Smooth muscle cell (in vitro differentiated cells): ENCODE data around the gene IGIP. TPM values are rescaled to one million over a fixed set of nuclear protein-coding genes. Genes with fewer than 3 reads are reported as not detected.
A peak's percentile ranks its signal among the peaks of the same experiment; 100 is the strongest.
"Not testable (repeated sequence)": the region's sequence is repeated elsewhere in the genome, so short reads cannot be mapped to it uniquely, and the experiment has no call there.

Experiments used
- DNase-seq: peaks from one replicate; lab custom pipeline; 2025; ENCODE audit not compliant: unreplicated experiment; lab: John Stamatoyannopoulos, UW
- H2AFZ ChIP-seq: fragments of 200-600 bp; sonication (generic); 2 replicates; pipeline ENCODE4 v1.6.0; 2016; ENCODE audit warnings: antibody characterized with exemption, low read depth, mild to moderate bottlenecking
- H3F3A ChIP-seq: fragments of 200-600 bp; sonication (generic); 2 replicates; pipeline ENCODE4 v1.6.0; 2017; ENCODE audit warnings: antibody characterized with exemption, low read depth
- H3K27ac ChIP-seq: fragments of 200-600 bp; sonication (generic); 2 replicates; pipeline ENCODE4 v1.5.1; 2016; ENCODE audit warnings: low read depth, mild to moderate bottlenecking
- H3K27me3 ChIP-seq: fragments of 200-600 bp; sonication (generic); 2 replicates; pipeline ENCODE4 v1.6.1; 2016; ENCODE audit warnings: low read depth, mild to moderate bottlenecking
- H3K36me3 ChIP-seq: fragments of 200-600 bp; sonication (generic); 2 replicates; pipeline ENCODE4 v1.5.1; 2016; ENCODE audit warnings: low read depth
- H3K4me1 ChIP-seq: fragments of 200-600 bp; sonication (generic); 2 replicates; pipeline ENCODE4 v1.5.1; 2016; ENCODE audit warnings: low read depth
- H3K4me2 ChIP-seq: fragments of 200-600 bp; sonication (generic); 2 replicates; pipeline ENCODE4 v1.6.0; 2016; ENCODE audit warnings: mild to moderate bottlenecking
- H3K4me3 ChIP-seq: fragments of 200-600 bp; sonication (generic); 2 replicates; pipeline ENCODE4 v1.5.1; 2016; ENCODE audit warnings: mild to moderate bottlenecking
- H3K79me2 ChIP-seq: fragments of 200-600 bp; sonication (generic); 2 replicates; pipeline ENCODE4 v1.6.0; 2016; ENCODE audit warnings: low read depth, mild to moderate bottlenecking
- H3K9ac ChIP-seq: fragments of 200-600 bp; sonication (generic); 2 replicates; pipeline ENCODE4 v1.6.0; 2016; ENCODE audit warnings: low read depth
- H3K9me3 ChIP-seq: fragments of 200-600 bp; sonication (generic); replicated peaks from 2 replicates; pipeline ENCODE4 v1.5.1; 2016; ENCODE audit warnings: low read depth
- H4K20me1 ChIP-seq: fragments of 200-600 bp; sonication (generic); 2 replicates; pipeline ENCODE4 v1.6.0; 2016; ENCODE audit warnings: low read depth
- WGBS: methylation state at CpG from one replicate; pipeline ENCODE4 v1.1.7; 2016; ENCODE audit warnings: low lambda C conversion rate; 5-methylcytosine and 5-hydroxymethylcytosine counted together
- polyA plus RNA-seq: library from polyadenylated mRNA; unstranded; fragments of >200 nt; fragmentation: Nextera tagmentation; extraction: Ambion mirVana; gene quantifications from 2 replicates; pipeline ENCODE4 v1.2.1, GENCODE V29; 2016
- total RNA-seq: library from RNA; depleted of rRNA; stranded (reverse); fragments of >200 nt; gene quantifications from 2 replicates; pipeline ENCODE4 v1.2.3, GENCODE V29; 2014
- TF ChIP-seq, protein P1 (sequence below): fragments of 200-600 bp; sonication (generic); IDR thresholded peaks from 2 replicates; pipeline ENCODE4 v1.5.1; 2017; ENCODE audit warnings: borderline replicate concordance, mild to moderate bottlenecking, antibody characterized with exemption; ENCODE audit not compliant: insufficient read depth, poor library complexity, severe bottlenecking

Gene IGIP
- total and polyA plus RNA-seq, 2 experiments from 2014 or later: 0.72 to 4.3 TPM

DNA sequence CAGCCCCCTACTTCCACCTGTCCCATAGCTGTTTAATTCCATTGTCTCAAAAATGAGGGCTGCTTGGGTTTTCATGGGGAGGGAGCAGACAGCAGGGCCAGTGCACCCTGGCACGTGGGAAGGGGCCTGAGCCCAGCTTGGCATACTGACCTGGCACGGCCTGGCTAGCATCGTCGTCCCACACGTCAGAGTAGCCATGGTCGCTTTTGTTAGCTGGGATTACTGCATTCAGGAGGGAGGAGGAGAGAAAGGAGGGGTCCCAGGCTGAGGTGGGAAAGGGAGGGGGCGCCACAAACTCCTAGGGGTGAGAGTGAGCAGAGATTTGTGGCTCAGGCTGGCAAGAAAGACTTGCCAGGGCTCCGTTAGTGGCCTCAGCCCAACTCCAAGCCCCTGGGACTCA lies 28.2 kb downstream of the IGIP start:
- DNase-seq: no peak
- peaks cover 16% of the 10 kb centered on the region for H4K20me1 ChIP-seq
- H3K4me3 ChIP-seq: no peak overlapping the region
- no peaks in the 10 kb centered on the region for H3F3A ChIP-seq
- no peaks in the 10 kb centered on the region for H3K9me3 ChIP-seq
- H3K79me2 ChIP-seq: no peaks in the 10 kb centered on the region
- no peaks in the 10 kb centered on the region for H3K36me3 ChIP-seq
- peaks cover 9% of the 10 kb centered on the region for H3K4me1 ChIP-seq
- peaks cover 6% of the 10 kb centered on the region for H3K27me3 ChIP-seq
- no peak overlapping the region for H3K4me2 ChIP-seq
- 61% methylated on average over 8 of the region's 8 CpGs for WGBS
- TF ChIP-seq, protein P1, sequence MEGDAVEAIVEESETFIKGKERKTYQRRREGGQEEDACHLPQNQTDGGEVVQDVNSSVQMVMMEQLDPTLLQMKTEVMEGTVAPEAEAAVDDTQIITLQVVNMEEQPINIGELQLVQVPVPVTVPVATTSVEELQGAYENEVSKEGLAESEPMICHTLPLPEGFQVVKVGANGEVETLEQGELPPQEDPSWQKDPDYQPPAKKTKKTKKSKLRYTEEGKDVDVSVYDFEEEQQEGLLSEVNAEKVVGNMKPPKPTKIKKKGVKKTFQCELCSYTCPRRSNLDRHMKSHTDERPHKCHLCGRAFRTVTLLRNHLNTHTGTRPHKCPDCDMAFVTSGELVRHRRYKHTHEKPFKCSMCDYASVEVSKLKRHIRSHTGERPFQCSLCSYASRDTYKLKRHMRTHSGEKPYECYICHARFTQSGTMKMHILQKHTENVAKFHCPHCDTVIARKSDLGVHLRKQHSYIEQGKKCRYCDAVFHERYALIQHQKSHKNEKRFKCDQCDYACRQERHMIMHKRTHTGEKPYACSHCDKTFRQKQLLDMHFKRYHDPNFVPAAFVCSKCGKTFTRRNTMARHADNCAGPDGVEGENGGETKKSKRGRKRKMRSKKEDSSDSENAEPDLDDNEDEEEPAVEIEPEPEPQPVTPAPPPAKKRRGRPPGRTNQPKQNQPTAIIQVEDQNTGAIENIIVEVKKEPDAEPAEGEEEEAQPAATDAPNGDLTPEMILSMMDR: no peak
- H3K9ac ChIP-seq: no peak overlapping the region
- H3K27ac ChIP-seq: no peak overlapping the region
- no peak overlapping the region for H2AFZ ChIP-seq

DNA sequence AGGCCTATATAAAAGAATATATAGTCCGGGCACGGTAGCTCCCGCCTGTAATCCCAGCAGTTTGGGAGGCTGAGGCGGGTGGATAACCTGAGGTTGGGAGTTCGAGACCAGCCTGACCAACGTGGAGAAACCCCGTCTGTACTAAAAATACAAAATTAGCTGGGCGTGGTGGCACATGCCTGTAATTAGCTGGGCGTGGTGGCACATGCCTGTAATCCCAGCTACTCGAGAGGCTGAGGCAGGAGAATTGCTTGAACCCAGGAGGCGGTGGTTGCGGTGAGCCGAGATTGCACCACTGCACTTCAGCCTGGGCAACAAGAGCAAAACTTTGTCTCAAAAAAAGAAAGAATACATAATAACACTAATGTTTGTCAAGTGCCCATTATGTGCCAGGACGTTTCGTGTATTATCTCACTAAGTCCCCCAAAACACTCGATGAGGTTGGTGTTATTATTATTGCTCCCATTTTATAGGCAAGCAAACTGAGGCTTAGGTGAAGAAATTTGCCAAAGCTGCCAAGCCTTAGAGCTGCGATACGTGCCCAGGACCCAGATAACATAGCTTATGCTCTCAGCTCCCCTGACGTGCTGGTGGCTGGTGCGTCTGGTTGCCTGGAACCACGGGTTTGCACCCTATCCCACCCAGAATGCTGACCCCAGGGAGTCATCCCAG lies 29.1 kb downstream of the IGIP start:
- not testable (repeated sequence) for H3K27me3 ChIP-seq, H3K36me3 ChIP-seq, H3K4me3 ChIP-seq, H3K27ac ChIP-seq, H3F3A ChIP-seq, H3K4me1 ChIP-seq, H4K20me1 ChIP-seq, H3K9me3 ChIP-seq, DNase-seq, H3K79me2 ChIP-seq, H2AFZ ChIP-seq, H3K4me2 ChIP-seq, H3K9ac ChIP-seq
- 90% methylated on average over 21 of the region's 21 CpGs for WGBS

DNA sequence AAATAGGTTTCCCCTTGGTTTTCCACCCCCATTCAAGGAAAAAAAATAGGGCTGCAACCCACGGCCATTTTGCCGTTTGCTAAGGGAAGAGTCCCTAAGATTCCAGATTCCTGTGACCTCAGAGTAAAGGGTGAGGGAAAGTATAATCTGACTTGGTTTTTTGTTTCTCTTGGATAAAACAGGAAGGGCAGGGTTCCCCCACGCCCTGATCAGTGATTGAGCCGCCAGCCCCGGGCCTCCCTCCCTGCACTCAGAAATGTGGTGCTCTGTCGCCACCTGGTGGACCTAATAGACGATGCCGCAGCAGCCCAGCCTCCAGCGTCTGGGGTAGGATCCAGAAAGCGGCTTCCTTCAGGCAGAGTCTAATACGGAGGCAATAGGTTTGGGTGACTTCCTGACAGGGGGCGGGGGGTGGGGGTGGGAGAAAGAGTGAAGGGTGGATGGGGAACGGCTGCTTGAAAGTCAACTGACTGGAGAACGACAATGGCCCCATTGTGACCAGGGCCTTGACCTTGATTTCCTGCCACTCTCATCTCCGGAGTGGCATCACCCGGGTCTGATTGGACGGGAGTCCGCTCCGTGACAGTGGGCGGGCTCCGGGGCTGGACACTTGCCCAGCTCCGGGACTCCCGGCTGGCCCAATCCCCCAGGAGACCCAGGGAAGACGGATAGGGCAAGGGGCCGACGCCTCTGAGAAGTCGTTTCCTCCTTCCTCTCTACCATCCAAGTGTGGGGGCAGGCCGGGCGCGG lies 31.5 kb downstream of the IGIP start:
- Histone ChIP-seq H3K79me2 (no peaks in the 10 kb centered on the region), H3K36me3 (no peaks in the 10 kb centered on the region), H3K27ac (no peak overlapping the region), H3K4me3 (peak overlapping the region; percentile 45), H3K4me2 (peak overlapping the region; percentile 83), H3K4me1 (peaks cover 9% of the 10 kb centered on the region), H3F3A (no peaks in the 10 kb centered on the region), H3K9ac (no peak overlapping the region), H3K27me3 (peaks cover 6% of the 10 kb centered on the region), H3K9me3 (no peaks in the 10 kb centered on the region), H2AFZ (peak overlapping the region; percentile 83), H4K20me1 (no peaks in the 10 kb centered on the region)
- WGBS: 9% methylated on average over 30 of the region's 30 CpGs
- TF ChIP-seq, protein P1: peak; percentile 90
- DNase-seq: peak; percentile 71

DNA sequence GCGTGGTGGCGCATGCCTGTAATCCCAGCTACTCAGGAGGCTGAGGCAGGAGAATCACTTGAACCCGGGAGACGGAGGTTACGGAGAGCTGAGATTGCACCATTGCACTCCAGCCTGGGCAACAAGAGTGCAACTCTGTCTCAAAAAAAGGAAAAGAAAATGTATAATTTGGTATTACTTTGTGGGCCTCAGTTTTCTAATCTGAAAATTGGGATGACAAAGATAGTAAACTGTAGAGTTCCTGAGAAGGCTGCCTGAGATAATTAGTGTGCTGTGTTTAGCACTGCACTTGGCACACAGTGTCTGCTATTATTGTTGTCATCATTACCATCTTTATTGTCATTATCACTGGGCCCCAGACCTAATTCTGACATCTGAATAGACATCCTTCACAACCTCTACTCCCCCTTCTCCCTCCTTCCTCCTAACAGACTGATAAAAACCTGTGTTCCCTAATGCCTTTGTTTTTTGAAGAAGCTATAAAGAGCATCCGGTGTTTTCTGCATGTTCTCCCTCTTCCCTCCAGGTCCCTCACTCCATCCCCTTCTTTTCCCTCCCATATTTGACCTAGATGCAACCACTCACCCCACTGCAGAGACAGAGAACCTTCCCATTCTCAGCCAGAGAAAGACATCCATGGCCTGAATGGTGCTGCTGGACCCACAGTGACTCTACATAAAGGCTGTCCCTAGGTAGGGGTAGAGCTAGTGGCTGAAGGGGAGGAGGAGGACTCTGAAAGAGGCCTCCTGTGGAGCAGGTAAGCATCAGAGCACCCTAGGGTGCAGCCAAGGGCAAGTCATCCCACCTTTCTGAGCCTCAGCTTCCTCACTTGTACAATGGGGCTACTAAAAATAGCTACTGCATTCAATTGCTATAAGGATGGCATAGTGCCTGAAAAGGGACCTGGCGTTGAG lies 33.5 kb downstream of the IGIP start:
- TF ChIP-seq, protein P1: no peak
- 90% methylated on average over 7 of the region's 7 CpGs for WGBS
- DNase-seq: no peak

More for the DNA sequence above, 33.5 kb downstream of the IGIP start:
- Histone ChIP-seq H3K9ac (no peak overlapping the region), H3K27me3 (no peaks in the 10 kb centered on the region), H4K20me1 (no peaks in the 10 kb centered on the region), H3K4me1 (no peaks in the 10 kb centered on the region), H3K9me3 (no peaks in the 10 kb centered on the region), H3F3A (no peaks in the 10 kb centered on the region), H3K4me2 (no peak overlapping the region), H3K27ac (no peak overlapping the region), H3K36me3 (no peaks in the 10 kb centered on the region), H3K4me3 (no peak overlapping the region), H2AFZ (no peak overlapping the region), H3K79me2 (no peaks in the 10 kb centered on the region)
